ENCODE results near the gene SPRYD7. TPM values are rescaled to one million over a fixed set of nuclear protein-coding genes. Genes with fewer than 3 reads are reported as not detected.

The SPRYD7 gene
- total and polyA plus RNA-seq, 2 donors (not counting 1 experiment from before 2014, with no cell fraction given): 5.9 to 6.6 TPM

DNA sequence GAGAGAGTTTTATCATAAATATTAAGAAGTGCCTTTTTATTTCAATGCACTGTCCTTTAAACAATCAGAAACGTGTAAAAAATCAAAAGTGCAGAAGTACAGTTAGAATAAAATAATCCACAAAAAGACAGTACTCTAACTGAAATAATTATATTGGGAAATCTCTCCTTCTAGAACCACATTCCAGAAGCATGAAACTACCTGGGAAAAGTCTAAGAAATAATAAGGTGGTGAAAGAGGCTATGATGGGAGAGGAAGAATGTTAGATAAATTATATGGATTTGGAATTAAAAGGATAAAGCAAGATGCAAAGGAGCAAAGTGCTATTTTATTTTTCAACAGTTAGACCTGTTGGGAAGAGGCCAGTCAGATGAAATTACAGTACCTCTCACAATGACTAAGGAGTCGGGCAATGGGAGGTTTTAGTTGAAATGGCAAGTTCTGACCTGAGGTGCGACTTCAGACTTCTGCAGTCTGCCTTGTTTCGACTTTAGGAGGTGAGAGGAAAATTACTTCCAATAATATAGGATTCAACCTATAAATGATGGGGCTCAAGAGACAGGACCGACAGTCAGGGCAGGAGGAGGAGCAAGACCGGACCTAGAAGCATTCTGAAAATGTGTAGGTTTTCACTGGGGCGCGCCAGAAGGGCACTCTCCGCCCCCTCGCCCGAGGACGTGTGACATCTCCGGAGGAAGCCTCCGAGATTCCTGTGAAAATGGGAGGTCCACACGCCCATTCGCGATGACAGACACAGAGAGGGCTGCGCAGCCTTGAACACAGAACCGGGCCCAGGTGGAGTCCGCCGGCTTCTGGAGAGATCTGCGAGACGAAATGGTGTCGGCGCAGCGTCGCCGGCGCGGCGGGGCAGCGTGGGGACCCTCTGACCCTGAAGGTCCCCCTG is 717 bp downstream of the SPRYD7 start:
- peak overlapping the region; percentile 76 to 91 (median 89) for H3K4me3 ChIP-seq (replicated peaks in 1 of 4; ENCODE audit: control extremely low read depth in 1 of 4, insufficient read depth in 1 of 4, low read depth in 3 of 4, low read length in 4 of 4)
- TF ChIP-seq, protein P1, sequence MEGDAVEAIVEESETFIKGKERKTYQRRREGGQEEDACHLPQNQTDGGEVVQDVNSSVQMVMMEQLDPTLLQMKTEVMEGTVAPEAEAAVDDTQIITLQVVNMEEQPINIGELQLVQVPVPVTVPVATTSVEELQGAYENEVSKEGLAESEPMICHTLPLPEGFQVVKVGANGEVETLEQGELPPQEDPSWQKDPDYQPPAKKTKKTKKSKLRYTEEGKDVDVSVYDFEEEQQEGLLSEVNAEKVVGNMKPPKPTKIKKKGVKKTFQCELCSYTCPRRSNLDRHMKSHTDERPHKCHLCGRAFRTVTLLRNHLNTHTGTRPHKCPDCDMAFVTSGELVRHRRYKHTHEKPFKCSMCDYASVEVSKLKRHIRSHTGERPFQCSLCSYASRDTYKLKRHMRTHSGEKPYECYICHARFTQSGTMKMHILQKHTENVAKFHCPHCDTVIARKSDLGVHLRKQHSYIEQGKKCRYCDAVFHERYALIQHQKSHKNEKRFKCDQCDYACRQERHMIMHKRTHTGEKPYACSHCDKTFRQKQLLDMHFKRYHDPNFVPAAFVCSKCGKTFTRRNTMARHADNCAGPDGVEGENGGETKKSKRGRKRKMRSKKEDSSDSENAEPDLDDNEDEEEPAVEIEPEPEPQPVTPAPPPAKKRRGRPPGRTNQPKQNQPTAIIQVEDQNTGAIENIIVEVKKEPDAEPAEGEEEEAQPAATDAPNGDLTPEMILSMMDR (conservative IDR thresholded peaks at IDR 0.05 in 1 of 2, IDR thresholded peaks at IDR 0.05 in 1 of 2; ENCODE audit: low read depth in 1 of 2, low read length in 2 of 2): no peak
- no peak for TF ChIP-seq EZH2 (IDR thresholded peaks at IDR 0.05; ENCODE audit: low read length, missing control alignments)
- no peaks in the 10 kb centered on the region for H3K4me1 ChIP-seq (ENCODE audit: control insufficient read depth, extremely low read depth, insufficient read depth, low read length)
- H4K20me1 ChIP-seq (ENCODE audit: control insufficient read depth, extremely low read depth, insufficient read depth, low read length): no peaks in the 10 kb centered on the region
- H3K79me2 ChIP-seq (ENCODE audit: control insufficient read depth, insufficient read depth, low read length): peaks cover 15% of the 10 kb centered on the region
- H3K9me3 ChIP-seq (ENCODE audit: control insufficient read depth, insufficient read depth, low read depth, low read length): no peaks in the 10 kb centered on the region
- H3K36me3 ChIP-seq (ENCODE audit: control insufficient read depth, insufficient read depth, low read length): no peaks in the 10 kb centered on the region
- DNase-seq (ENCODE audit: low read depth in 2 of 2): peak; percentile 51 to 70
- peak overlapping the region; percentile 79 for H3K9ac ChIP-seq (ENCODE audit: insufficient read depth, low read length)
- peak overlapping the region; percentile 81 for H3K27ac ChIP-seq (ENCODE audit: insufficient read depth, low read length)
- peak overlapping the region; percentile 71 for H3K4me2 ChIP-seq (ENCODE audit: extremely low read depth, insufficient read depth, low read length)
- peak overlapping the region; percentile 94 for H2AFZ ChIP-seq (ENCODE audit: low read length)
- no peaks in the 10 kb centered on the region for H3K27me3 ChIP-seq (ENCODE audit: control insufficient read depth, insufficient read depth, low read length)

DNA sequence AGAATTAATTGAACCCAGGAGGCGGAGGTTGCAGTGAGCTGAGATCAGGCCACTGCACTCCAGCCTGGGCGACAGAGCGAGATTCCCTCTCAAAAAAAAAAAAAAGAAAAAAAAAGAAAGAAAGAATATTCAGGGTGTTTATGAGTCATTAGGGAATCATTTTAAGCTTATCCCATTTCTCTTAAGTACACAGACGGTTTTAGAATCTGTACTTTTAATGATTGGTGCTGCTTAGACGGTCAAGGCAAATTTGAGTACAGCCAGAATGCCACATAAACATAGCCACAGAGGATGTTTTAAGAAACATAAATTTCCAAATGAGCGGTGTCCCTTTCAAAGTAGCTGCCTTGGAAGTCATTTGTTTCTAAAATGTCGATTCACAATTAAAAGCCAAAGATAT is 2.6 kb downstream of the SPRYD7 start:
- no peak overlapping the region for H3K9ac ChIP-seq (ENCODE audit: insufficient read depth, low read length)
- TF ChIP-seq, protein P1 (conservative IDR thresholded peaks at IDR 0.05 in 1 of 2, IDR thresholded peaks at IDR 0.05 in 1 of 2; ENCODE audit: low read depth in 1 of 2, low read length in 2 of 2): no peak
- no peak for TF ChIP-seq EZH2 (IDR thresholded peaks at IDR 0.05; ENCODE audit: low read length, missing control alignments)
- H3K4me1 ChIP-seq (ENCODE audit: control insufficient read depth, extremely low read depth, insufficient read depth, low read length): no peaks in the 10 kb centered on the region
- H4K20me1 ChIP-seq (ENCODE audit: control insufficient read depth, extremely low read depth, insufficient read depth, low read length): no peaks in the 10 kb centered on the region
- H3K4me2 ChIP-seq (ENCODE audit: extremely low read depth, insufficient read depth, low read length): no peak overlapping the region
- H3K4me3 ChIP-seq (replicated peaks in 1 of 4; ENCODE audit: control extremely low read depth in 1 of 4, insufficient read depth in 1 of 4, low read depth in 3 of 4, low read length in 4 of 4): peak overlapping the region in 1 of 4 experiments; percentile 32
- H2AFZ ChIP-seq (ENCODE audit: low read length): no peak overlapping the region
- H3K27ac ChIP-seq (ENCODE audit: insufficient read depth, low read length): no peak overlapping the region
- H3K27me3 ChIP-seq (ENCODE audit: control insufficient read depth, insufficient read depth, low read length): no peaks in the 10 kb centered on the region
- peaks cover 15% of the 10 kb centered on the region for H3K79me2 ChIP-seq (ENCODE audit: control insufficient read depth, insufficient read depth, low read length)
- no peaks in the 10 kb centered on the region for H3K9me3 ChIP-seq (ENCODE audit: control insufficient read depth, insufficient read depth, low read depth, low read length)
- peak in 1 of 2 donors; percentile 59 for DNase-seq (ENCODE audit: low read depth in 2 of 2)
- no peaks in the 10 kb centered on the region for H3K36me3 ChIP-seq (ENCODE audit: control insufficient read depth, insufficient read depth, low read length)

DNA sequence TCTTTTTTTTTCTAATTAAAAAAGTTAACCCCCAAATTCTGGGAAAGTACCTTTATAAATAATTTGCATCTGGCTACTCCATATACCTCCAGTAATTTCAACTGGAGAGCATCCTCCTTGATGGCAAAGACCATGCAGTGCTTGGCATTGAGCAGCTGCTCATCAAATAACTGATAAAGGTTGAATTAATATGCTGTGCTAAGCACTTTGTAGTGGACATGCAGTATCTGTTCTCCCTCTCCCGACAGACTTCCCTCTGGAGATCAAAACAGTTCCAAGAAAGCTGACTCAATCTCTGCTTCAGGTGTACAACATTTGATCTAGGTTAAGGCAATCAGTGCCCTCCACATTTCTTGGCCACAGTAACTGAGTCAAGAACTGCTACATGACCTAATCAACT is 3.3 kb downstream of the SPRYD7 start:
- Histone ChIP-seq H3K4me2 (ENCODE audit: extremely low read depth, insufficient read depth, low read length) (peak overlapping the region; percentile 68), H3K27me3 (ENCODE audit: control insufficient read depth, insufficient read depth, low read length) (no peaks in the 10 kb centered on the region), H4K20me1 (ENCODE audit: control insufficient read depth, extremely low read depth, insufficient read depth, low read length) (no peaks in the 10 kb centered on the region), H3K36me3 (ENCODE audit: control insufficient read depth, insufficient read depth, low read length) (peaks cover 1% of the 10 kb centered on the region), H3K4me3 (replicated peaks in 1 of 4; ENCODE audit: control extremely low read depth in 1 of 4, insufficient read depth in 1 of 4, low read depth in 3 of 4, low read length in 4 of 4) (no peak overlapping the region), H3K79me2 (ENCODE audit: control insufficient read depth, insufficient read depth, low read length) (peaks cover 15% of the 10 kb centered on the region), H3K9me3 (ENCODE audit: control insufficient read depth, insufficient read depth, low read depth, low read length) (no peaks in the 10 kb centered on the region), H3K27ac (ENCODE audit: insufficient read depth, low read length) (no peak overlapping the region), H2AFZ (ENCODE audit: low read length) (no peak overlapping the region), H3K9ac (ENCODE audit: insufficient read depth, low read length) (no peak overlapping the region), H3K4me1 (ENCODE audit: control insufficient read depth, extremely low read depth, insufficient read depth, low read length) (no peaks in the 10 kb centered on the region)
- DNase-seq (ENCODE audit: low read depth in 2 of 2): no peak
- no peak for TF ChIP-seq EZH2 (IDR thresholded peaks at IDR 0.05; ENCODE audit: low read length, missing control alignments)
- TF ChIP-seq, protein P1 (conservative IDR thresholded peaks at IDR 0.05 in 1 of 2, IDR thresholded peaks at IDR 0.05 in 1 of 2; ENCODE audit: low read depth in 1 of 2, low read length in 2 of 2): no peak

Data from fibroblast of lung (primary cell).